ENCODE results near the gene AVPR1B. TPM values are rescaled to one million over a fixed set of nuclear protein-coding genes. Genes with fewer than 3 reads are reported as not detected.
A peak's percentile ranks its signal among the peaks of the same experiment; 100 is the strongest.

Gene AVPR1B
- total and polyA plus RNA-seq, 2 of the 13 experiments (the other 11 are each of a cell fraction or from before 2014, with no cell fraction given): 0.05 TPM; not detected in 1

DNA sequence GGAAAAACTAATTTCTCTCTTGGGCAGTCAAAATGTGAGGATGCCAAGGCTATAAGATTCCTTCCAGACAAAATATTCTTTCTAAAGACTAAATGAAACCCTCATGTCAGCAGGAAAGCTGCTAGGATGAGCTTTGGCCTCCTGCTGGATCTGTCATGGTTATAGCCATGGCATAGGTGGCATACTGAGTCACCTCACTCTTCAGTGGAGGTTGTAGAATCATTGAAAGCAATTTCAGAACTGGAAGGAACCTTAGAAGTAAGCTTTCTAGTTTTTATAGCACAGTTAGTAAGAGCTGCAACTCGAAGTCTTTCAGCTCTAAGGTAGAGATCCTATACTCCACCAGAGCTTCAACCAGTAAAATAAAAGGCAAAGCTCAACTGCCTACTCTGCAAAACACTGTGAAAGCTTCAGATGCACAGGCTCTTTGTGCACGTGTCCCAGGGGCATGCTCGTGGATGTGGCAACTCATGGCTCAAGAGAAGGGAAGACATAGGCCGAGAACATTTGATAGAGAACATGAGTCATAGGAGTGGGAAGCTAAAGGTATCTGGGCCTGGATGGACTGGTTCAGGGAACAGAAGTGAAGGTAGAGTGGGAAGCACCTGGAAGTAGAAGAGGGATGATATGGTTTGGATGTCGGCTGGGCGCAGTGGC, 5.8 kb downstream of the AVPR1B start:
- no peak overlapping the region for H2AFZ ChIP-seq (ENCODE audit: low read length)
- H3K4me3 ChIP-seq (replicated peaks in 1 of 3; ENCODE audit: insufficient read depth in 1 of 3, low read depth in 2 of 3, low read length in 3 of 3): no peak overlapping the region
- H3K27me3 ChIP-seq (ENCODE audit: control insufficient read depth in 1 of 2, insufficient read depth in 2 of 2, low read length in 2 of 2): no peaks in the 10 kb centered on the region; a peak in 1 of 5 replicates
- in situ Hi-C loops (cut with HindIII; ENCODE audit: extremely low pct_ligation_motif_present, low pct_unique_long_range_greater_than_20kb) (no loop called here), intact Hi-C loops (cut with micrococcal nuclease; ENCODE audit: unreplicated experiment) (no loop called here)
- H3K27ac ChIP-seq (ENCODE audit: extremely low read length, insufficient read depth, low read length): no peak overlapping the region
- POLR2A ChIA-PET: no interaction called here
- DNase-seq (ENCODE audit: low spot score) (no peak), FAIRE-seq (no peak), ATAC-seq (no peak)
- H3K9ac ChIP-seq (ENCODE audit: insufficient read depth, low read depth, low read length): no peak overlapping the region
- TF ChIP-seq BHLHE40 (IDR thresholded peaks at IDR 0.05; ENCODE audit: low read length): peak; percentile 59; the same call in 1 of the 2 replicates
- TF ChIP-seq, protein P1, sequence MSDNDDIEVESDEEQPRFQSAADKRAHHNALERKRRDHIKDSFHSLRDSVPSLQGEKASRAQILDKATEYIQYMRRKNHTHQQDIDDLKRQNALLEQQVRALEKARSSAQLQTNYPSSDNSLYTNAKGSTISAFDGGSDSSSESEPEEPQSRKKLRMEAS (IDR thresholded peaks at IDR 0.05): peak; percentile 30; the same call in 1 of the 2 replicates
- TF ChIP-seq ZFX (CRISPR knock-in tag; IDR thresholded peaks at IDR 0.05; ENCODE audit: low read depth): 0 out of 2 replicates have a peak, but pooled peaks have one; percentile 10
- TF ChIP-seq, protein P2, sequence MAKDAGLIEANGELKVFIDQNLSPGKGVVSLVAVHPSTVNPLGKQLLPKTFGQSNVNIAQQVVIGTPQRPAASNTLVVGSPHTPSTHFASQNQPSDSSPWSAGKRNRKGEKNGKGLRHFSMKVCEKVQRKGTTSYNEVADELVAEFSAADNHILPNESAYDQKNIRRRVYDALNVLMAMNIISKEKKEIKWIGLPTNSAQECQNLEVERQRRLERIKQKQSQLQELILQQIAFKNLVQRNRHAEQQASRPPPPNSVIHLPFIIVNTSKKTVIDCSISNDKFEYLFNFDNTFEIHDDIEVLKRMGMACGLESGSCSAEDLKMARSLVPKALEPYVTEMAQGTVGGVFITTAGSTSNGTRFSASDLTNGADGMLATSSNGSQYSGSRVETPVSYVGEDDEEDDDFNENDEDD (CRISPR knock-in tag; IDR thresholded peaks at IDR 0.05; ENCODE audit: borderline replicate concordance): peak; percentile 33; the same call in 1 of the 2 replicates
- TF ChIP-seq ZNF768 (CRISPR knock-in tag; IDR thresholded peaks at IDR 0.05): no peak
- TF ChIP-seq HNRNPK (IDR thresholded peaks at IDR 0.05; ENCODE audit: low read depth, low read length, poor library complexity, severe bottlenecking): no peak
- H3K36me3 ChIP-seq (replicated peaks in 1 of 2; ENCODE audit: control insufficient read depth in 1 of 2, insufficient read depth in 2 of 2, low read length in 2 of 2): no peaks in the 10 kb centered on the region
- no peaks in the 10 kb centered on the region for H3K79me2 ChIP-seq (ENCODE audit: insufficient read depth, low read length)
- H3K4me2 ChIP-seq (ENCODE audit: low read depth, low read length): peak overlapping the region; percentile 24; the same call in 1 of the 2 replicates
- CTCF ChIA-PET (ENCODE audit: low intra/inter-chr PET ratio, low total read pairs): no interaction called here
- WGBS (ENCODE audit: low lambda C conversion rate): 37% methylated on average over 6 of the region's 6 CpGs
- no peaks in the 10 kb centered on the region for H4K20me1 ChIP-seq (ENCODE audit: insufficient read depth, low read length)
- H3K4me1 ChIP-seq (ENCODE audit: insufficient read depth, low read length): peaks cover 62% of the 10 kb centered on the region
- H3K9me3 ChIP-seq (ENCODE audit: low read length): no peaks in the 10 kb centered on the region
- BruUV-seq (replicated peaks): no TSS peak

DNA sequence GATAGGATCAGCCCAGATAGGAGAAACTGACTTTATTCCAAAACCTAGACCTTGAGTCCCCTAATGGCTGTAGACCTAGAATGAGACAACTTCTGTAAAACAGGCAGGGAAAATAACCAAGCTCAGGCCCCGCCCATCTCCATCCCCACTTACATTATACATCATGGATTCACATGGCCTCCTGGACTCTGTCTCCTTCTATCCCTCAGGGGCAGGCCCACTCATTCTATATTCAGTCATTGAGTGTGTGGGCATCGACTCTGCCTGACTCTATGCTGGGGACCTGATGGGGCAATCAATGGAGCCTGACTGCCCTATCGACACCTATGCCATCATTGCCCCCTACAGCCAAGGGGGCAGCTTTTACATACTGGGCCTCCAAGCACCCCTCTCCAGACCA, 6.4 kb downstream of the AVPR1B start:
- FAIRE-seq (no peak), ATAC-seq (no peak), DNase-seq (ENCODE audit: low spot score) (no peak)
- intact Hi-C loops (cut with micrococcal nuclease; ENCODE audit: unreplicated experiment) (no loop called here), in situ Hi-C loops (cut with HindIII; ENCODE audit: extremely low pct_ligation_motif_present, low pct_unique_long_range_greater_than_20kb) (no loop called here)
- Histone ChIP-seq H3K79me2 (ENCODE audit: insufficient read depth, low read length) (no peaks in the 10 kb centered on the region), H3K27me3 (ENCODE audit: control insufficient read depth in 1 of 2, insufficient read depth in 2 of 2, low read length in 2 of 2) (no peaks in the 10 kb centered on the region; a peak in 1 of 5 replicates), H3K9ac (ENCODE audit: insufficient read depth, low read depth, low read length) (no peak overlapping the region), H3K4me2 (ENCODE audit: low read depth, low read length) (no peak overlapping the region), H3K4me1 (ENCODE audit: insufficient read depth, low read length) (peaks cover 56% of the 10 kb centered on the region), H2AFZ (ENCODE audit: low read length) (no peak overlapping the region), H3K36me3 (replicated peaks in 1 of 2; ENCODE audit: control insufficient read depth in 1 of 2, insufficient read depth in 2 of 2, low read length in 2 of 2) (no peaks in the 10 kb centered on the region), H3K9me3 (ENCODE audit: low read length) (no peaks in the 10 kb centered on the region), H3K27ac (ENCODE audit: extremely low read length, insufficient read depth, low read length) (no peak overlapping the region), H3K4me3 (replicated peaks in 1 of 3; ENCODE audit: insufficient read depth in 1 of 3, low read depth in 2 of 3, low read length in 3 of 3) (no peak overlapping the region), H4K20me1 (ENCODE audit: insufficient read depth, low read length) (no peaks in the 10 kb centered on the region)
- WGBS (ENCODE audit: low lambda C conversion rate): 80% methylated on average over 3 of the region's 3 CpGs
- ChIA-PET POLR2A (no interaction called here), CTCF (ENCODE audit: low intra/inter-chr PET ratio, low total read pairs) (no interaction called here)
- no TSS peak for BruUV-seq (replicated peaks)
- TF ChIP-seq DR1 (CRISPR knock-in tag; IDR thresholded peaks at IDR 0.05) (no peak), ZNF235 (CRISPR knock-in tag; IDR thresholded peaks at IDR 0.05; ENCODE audit: borderline replicate concordance) (no peak), ZNF260 (CRISPR knock-in tag; IDR thresholded peaks at IDR 0.05; ENCODE audit: borderline replicate concordance, low read depth) (no peak), ZNF75D (CRISPR knock-in tag; IDR thresholded peaks at IDR 0.05; ENCODE audit: borderline replicate concordance) (no peak), NFKB2 (CRISPR knock-in tag; IDR thresholded peaks at IDR 0.05; ENCODE audit: borderline replicate concordance) (no peak), TBP (CRISPR knock-in tag; IDR thresholded peaks at IDR 0.05) (no peak), MATR3 (CRISPR knock-in tag; IDR thresholded peaks at IDR 0.05) (no peak)
- TF ChIP-seq, protein P3, sequence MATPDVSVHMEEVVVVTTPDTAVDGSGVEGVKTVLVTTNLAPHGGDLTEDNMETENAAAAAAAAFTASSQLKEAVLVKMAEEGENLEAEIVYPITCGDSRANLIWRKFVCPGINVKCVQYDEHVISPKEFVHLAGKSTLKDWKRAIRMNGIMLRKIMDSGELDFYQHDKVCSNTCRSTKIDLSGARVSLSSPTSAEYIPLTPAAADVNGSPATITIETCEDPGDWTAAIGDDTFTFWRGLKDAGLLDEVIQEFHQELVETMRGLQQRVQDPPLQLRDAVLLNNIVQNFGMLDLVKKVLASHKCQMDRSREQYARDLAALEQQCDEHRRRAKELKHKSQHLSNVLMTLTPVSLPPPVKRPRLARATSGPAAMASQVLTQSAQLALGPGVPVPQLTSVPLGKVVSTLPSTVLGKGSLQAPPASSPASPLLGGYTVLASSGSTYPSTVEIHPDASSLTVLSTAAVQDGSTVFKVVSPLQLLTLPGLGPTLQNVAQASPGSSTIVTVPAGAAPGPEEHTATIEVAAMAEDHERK (CRISPR knock-in tag; IDR thresholded peaks at IDR 0.05; ENCODE audit: low read depth): no peak
